Hematopoietic multipotent progenitor cell treated with erythropoietin and hydrocortisone succinate and interleukin-3 and kit ligand, for 6 days (in vitro differentiated cells): ENCODE results near the gene BARHL1.

Experiments used
- DNase-seq: peaks from one replicate; pipeline ENCODE4 v3.0.0-alpha.2; 2015

BARHL1 gene

DNA sequence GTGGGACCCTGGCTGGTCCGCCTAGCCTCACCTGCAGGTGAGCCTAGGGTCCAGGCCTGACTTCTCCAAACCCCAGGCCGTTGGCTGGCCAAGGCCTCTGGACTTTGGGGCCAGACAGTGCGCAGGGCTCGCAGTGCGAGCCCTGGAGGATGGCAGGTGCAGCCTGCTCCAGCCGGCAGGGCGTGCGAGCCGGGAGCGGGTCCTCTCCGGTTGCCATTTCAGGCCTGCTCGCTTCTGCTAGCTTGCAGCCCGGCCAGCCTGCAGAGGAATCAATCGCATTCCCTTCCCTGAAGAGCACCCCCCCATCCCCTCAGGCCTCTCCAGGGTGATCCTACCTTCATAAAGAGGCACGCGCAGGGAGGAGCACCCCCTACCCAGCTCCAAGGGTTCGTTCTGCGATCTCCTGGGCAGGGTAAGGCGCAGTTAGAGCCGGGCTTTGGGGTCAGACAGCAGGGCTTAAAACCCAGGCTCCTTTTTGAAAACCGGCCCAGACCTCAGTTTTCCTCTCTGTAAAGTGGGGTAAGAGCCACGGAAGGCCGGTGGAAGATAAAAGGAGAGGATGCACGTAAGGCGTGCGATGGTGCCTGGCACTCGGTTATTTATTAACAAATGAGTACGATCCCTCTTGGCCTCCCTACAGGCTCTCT lies 6.2 kb downstream of the BARHL1 start:
- no peak for DNase-seq

DNA sequence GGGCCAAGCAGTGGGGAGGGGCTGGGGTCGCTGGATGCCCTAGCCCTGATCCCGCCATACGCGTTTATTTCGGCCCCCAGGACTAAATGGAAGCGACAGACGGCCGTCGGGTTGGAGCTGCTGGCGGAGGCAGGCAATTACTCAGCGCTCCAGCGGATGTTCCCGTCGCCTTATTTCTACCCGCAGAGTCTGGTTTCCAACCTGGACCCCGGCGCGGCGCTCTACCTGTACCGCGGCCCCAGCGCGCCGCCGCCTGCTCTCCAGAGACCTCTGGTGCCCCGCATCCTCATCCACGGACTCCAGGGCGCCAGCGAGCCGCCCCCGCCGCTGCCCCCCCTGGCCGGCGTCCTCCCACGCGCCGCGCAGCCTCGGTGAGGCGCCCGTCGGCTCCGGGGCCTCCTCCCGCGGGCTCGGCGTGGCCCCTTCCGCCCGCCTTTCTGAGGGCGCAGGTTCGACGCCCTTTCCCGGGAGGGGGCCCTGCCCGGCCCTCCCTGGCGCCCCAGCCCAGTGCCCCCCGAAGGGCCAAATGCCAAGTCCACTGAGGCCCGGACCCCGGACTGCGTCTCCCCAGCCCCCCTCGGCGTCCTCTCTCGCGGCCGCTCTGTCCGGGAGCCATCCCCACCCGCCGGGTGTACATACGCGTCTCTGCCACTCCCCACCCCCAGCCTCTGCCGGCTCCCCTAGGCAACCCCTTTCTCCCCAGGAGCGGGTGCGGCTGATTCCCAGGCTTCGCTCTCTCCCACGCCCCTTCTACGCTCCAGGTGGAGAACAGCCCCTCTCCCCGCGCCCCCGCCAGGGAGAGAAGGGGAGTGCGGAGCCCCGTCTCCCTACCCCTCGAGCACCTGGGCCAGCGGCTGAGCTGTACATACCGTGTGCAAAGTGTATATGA lies 7.0 kb downstream of the BARHL1 start:
- DNase-seq = no peak

DNA sequence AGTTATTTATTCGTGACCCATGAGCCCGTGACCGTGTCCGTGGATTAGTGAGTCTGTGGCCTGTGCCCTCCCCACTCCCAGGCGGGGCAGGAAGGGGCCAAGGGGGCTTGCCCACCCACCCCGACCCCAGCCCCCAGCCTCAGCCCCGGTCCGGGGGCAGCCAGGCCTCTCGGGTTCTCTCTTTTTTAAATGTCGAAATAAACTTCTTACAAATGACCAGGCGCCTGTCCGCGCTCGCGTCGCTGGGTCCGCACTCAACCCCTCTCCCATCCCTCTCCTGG lies 7.6 kb downstream of the BARHL1 start:
- DNase-seq = no peak

DNA sequence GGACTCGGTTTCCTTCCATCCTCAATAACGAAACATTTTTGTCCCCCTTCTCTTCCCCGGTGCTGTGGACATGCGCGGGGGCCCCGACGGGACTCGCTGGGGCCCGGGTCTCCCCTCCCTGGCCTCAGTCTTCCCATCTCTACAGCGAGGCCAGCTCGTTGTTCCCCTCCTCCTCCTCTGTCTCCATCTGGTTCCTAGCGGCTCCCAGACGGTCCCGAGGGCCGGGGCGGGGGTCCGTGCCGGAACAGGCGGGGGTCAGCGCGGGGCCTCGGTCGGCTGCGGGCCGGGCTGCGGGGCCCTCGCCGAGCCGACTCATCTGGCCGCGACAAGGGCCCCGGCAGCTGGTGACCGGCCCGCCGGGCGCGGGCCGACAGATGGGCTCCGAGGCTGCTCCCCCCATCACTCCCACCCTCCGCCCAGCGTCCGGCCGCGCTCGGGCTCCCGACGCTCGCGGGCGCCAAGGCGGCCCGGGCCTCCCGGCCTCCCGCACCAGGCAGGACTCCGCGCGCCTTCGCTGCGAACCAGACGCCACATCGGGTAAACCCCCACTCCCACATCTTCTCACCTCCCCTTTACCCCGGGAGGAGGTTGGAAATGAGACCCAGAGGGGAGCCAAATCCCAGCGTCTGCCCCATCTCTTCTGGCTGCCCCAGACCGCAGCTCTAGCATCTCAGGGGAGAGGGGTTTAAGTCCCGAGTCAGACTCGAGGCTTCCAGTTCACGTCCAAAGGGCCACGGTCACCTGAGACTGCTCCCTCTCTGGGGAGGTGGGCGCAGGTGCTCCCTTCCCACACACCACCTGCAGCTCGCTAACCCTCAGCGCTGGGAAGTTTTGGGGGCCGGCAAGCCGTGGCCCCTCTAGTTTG lies 8.1 kb downstream of the BARHL1 start:
- no peak for DNase-seq

DNA sequence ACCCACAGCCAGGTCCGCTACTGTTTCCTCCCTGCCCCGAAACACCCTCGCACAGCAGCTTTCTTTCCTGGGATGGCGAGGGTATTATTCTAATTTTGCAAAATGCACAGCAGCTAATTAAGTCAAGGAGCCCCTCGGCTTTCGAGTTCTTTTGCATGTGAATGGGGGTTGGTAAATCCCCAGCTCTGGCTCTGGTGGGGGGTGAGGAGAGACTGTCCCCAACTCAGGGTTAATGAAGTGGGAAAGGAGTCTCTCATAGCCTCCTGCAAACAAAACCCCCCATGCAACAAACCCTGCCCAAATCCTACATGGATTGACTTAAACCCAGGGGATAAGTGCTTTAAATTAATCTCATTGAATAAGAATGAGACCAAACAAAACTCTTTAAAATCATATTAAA lies 8.8 kb downstream of the BARHL1 start:
- DNase-seq = no peak

DNA sequence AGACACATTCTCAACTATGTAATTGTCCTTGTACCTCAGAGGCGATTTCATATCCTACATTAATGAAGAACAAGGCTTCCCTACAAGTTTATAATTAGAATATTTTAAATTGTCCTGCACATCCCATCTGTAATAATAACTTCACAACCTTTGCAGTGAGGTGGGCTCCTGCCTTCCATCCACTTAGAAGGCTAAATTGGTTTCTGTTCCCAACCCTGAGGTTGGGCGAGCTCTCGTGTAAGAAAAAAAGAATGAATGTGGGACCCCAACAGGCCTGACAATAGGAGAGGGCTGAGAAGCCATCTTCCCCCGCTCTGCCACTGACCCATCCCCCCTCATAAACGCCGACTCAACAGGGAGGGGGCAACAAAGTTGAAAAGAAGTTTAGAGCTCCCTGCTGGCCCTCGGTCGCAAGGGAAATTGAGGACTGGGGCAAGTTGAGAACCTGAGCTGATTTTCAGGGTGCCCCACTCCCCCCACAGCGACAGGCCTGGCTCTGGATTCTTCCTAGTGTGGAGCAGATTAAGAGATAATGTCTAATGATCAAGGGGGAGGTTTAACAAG lies 9.4 kb downstream of the BARHL1 start:
- DNase-seq = no peak

DNA sequence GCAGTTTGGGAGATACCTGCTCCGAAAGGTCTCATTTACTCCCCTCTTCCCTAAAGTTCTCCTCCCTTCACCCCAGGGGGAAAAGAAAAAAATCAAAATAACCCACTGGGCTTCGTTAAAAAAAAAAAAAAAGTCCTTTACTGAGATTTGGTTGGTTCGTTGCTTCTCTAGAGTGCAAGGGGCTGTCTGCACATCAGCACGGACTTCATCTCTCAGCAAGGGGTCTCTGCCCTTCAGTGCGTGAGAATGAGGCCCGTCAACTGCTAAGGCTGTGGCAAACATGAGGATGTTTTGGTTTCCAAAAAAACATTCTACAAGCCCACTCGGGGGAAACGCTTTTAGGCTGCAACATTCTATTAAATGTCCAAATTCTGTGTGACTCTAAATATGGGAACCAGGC lies 10.0 kb downstream of the BARHL1 start:
- DNase-seq = no peak

DNA sequence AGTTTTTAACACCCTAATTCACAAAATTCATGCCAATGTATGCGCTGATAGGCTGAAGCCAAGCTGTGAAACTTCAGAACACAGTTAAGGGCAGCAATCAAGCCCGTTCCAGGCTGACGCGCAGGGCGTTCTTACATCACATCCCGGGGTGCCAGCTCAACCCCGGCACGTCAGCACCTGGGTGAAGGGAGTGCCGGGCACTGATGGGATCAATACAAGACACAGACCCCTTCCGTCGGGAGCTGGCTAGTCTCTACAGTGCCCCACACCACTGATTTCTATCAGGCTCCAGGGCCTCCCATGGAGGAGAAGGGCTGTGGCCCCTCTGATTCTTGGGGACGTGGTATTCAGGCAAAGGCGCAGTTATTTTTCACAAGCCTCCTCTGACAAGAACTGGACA lies 12.0 kb downstream of the BARHL1 start:
- DNase-seq = no peak

DNA sequence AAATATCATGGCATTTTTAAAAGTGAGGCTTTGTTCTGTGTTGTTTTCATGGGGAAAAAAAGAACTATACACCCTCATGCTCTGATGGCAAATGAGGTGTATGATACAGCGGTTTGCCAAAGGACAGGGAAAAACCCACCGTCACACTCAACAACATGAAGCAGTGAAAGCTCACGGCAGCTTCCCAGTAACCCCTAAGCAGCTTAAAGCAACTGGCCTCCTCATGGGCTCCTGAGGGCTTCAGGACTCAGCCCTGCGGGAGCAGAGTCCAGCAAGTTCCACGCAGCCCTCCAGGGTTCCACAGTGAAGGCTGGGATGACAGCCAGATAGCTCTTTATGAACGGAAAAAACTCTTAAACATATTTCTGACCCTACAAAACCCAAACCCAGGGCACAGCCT lies 12.9 kb downstream of the BARHL1 start:
- no peak for DNase-seq

DNA sequence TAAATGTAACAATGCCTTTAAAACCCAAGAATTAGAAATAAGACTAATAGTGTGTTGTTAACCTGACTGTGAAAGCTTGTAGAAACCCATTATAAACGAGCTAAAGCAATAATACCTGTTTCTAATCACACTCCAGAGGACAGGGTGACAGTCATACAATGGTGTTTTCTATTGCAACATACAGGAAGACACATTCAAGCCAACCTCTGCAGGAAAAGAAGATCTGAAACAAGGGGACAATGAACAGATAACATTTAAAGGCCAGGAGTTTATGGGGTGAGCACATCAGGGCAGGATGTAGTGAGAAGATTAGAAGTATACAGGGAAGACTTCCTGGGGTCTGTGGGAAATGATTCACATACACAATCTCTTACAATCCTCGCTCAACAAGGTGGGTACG lies 13.8 kb downstream of the BARHL1 start:
- no peak for DNase-seq

DNA sequence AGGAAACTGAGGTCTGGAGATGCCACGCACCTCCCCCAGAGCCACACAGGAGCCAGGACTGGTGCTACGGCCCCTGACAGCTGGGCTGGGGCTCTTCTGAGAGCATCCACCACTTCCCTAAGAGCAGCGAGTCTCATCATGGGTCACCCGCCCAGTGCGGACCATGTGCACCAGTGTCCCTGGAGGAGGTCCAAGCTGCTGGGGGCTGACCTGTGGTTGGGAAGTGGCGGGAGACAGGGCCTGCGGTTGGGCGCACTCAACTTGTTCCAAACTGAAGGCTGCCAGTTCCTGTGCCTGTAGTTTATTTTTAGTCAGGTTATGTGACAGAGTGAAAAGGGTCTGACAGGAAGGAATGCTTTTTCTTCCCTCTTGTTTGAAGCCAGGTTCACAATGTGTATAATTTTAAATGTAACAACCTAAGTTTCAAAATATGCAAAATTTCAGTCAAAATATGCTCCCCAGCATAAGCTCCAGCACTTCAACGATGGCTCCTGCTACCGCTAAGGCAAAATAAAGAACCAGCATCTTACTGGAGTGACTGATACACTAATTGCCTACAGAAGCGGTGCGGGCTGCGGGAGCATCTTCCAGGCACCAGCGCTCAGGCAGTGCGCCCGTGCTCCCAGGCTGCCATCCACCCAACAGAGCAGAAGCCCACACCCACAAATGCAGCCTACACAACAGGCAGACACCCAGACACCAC lies 14.8 kb downstream of the BARHL1 start:
- DNase-seq = no peak

DNA sequence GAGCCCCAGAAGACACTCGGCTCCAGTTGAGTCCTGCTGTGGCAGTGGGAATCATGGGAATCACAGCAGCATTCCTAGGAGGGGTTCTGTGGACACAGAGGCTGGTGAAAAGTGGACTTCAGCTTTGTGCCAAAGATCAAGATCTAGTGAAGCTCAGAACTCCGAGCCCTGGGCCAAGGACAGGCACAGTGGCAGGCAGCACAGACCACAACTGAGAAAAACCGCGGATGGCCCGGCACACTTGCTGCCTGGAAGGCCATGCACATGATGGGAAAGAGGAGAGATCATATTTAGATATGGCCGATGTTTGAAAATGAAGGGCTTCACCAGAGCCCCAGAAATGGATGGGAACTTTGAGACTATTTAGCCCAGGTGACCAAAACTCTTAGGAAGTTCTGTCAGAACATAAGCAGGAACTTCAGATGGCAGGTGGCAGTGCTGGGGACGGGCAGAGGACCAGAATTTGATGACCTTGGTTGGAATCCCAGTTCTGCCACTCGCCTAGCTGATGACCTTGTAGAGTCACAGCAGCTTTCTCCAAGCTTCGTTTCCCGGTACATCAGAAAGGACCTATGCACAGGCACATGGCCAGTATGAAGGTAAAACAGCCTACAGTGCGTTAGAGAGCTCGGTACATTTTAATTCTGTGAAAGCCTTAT lies 18.0 kb downstream of the BARHL1 start:
- no peak for DNase-seq

DNA sequence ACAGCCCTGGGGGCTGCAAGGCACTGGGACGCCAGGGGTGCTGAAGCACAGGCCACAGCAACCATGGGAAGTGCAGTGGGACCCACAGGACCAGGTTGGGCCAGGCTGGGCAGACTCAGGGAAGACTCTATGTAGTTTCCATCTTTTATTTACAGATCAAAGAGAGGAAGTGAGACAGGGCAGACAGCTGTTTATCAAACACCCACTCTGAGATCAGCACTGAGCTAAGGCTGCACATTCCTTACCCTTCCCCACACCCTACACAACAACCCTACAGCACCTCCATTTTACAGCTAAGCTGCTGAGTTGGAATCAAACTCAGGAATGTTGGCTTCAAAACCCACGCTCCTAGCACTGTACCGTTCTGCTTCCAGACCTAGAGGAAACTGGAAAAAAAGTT lies 19.8 kb downstream of the BARHL1 start:
- DNase-seq = no peak

DNA sequence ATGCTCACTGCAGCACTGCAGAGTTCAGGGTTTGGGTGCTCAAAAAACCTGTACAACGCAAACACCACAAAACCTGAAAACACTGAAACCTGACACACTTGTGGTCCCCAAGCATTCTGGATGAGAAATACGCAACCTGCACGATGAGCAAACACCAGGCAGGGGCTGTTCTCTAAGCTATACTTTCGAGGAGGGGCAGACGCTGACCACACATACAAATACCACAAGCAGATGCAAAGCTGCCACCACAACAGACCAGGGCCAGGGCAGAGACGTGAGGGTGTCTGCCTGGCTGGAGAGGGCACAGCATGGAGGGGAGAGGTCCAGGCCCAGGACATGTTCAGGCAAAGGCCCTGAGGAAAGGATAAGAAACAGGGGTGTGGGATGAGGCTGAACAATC lies 23.0 kb downstream of the BARHL1 start:
- DNase-seq = no peak

DNA sequence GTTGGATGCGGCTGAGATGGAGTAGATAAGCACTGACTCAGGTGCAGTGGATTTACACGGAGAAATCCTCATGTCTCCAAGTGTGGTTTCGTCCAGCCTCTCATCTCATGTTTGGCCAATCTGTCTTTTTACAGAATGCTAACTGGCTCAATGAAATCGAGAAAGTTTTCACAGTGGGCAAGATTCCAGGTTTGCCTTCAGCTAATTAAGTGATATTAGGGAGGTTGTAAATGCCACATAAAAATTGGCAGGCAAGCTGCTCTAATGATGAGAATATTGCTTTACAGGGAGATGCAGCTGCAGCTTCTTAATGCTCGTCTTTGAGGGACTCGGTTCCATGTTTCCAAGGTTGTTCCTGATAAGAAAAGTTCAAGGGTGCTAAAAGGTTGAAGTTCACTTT lies 23.7 kb downstream of the BARHL1 start:
- DNase-seq = no peak

DNA sequence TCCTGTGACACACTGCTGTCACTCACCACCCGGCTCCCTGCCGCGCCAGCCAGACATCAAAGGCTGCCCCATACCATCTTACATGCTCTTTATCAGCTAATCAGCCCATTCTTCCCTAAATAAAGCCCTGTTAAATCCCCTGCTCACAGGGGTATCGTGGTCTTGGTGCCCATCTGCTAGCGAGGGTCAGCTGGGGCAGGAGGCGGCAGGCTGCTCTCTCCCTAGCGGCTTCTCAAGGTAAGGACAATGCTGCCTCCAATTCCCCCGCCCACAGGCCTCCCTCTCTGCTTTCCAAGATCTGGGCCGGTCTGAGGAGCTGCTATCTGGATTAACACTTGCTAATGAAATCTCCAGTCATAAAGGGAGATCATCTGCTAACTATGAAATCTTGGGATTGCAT lies 26.8 kb downstream of the BARHL1 start:
- DNase-seq = no peak

DNA sequence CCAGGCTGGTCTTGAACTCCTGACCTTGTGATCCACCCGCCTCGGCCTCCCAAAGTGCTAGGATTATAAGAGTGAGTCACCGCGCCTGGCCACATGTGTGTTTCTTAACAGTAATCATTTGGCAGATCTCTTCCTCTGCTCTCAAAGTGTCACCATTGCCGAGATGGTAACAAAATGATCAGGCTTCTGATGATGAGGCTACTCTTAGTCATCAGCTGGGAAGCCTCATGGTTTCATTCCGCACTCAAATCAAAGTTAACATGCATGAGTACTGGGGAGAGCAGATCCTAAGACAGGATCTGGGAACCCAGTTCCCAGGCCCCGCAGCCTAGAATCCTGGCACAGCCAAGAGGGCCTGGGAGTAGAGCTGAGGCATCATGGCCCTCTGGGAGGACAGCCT lies 27.4 kb downstream of the BARHL1 start:
- DNase-seq = no peak

DNA sequence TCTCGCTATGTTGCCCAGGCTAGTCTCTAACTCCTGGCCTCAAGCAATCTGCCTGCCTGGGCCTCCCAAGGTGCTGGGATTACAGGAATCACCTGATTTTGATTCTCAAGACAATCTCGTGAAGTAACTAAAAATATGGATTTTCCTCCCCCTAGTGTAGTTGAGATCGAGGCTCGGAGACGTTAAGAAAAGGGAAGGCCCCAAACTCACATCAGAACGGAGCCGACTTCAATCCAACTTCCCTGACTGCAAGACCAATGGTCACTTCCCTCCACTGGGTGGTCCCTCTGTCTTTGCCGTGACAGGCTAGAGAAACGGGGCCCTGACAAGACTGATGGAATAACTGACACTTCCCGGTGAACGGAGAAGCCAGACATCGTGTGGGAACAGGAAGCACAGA lies 28.3 kb downstream of the BARHL1 start:
- DNase-seq = no peak

DNA sequence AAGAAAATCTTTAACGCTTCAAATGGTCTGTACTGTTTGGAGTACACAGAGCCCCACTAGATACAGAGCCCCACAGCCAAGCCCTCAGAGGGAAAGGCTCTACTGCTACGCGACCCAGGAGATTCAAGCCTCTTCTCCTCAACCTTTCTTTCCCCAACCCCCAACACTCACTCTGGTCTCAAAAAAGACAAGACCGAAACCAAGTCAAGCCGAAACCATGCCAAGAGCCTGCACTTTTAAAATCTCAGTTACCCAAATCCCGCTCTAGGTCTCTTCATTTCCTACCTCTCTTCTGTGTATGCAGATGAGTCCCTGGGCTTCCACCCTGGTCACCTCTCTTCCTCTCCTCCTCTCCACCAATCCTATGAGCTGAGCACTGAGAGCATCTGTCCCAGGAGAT lies 31.9 kb downstream of the BARHL1 start:
- no peak for DNase-seq

DNA sequence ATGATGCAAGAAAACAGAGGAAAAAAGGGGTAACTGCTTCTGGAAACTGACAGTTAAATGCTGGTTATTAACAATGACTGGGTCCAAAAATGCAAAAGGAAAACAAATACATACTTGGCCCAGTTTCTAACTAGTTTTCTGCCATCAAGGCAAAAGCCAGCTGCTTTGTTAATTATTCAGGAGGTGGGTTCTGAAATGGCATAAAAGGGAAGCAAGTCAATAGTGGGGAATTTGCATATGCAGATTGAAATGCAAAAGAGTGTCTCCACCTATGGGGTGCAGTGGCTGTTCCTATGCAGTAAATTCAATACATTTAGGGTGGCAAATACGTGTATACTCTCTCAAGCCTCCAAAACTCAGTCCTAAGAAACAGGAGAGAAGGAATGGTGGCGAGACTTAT lies 33.4 kb downstream of the BARHL1 start:
- DNase-seq = no peak

DNA sequence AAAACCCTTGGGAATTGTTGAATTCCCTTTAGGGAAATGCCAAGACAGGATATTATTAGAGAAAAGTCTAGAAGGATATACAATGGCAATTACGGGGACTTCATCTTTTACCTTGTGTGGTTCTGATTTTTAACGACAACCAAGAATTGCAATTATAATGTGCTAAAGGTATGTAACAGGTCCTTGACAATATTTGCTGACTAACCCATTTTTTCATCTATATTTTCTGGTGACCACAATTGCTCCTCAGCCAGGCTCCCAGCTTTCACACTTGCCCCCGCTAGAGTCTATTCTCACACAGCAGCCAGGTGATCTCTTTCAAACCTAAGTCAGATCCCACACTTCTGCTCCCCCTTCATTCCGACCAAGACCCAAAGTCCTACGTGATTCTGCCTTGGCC lies 34.3 kb downstream of the BARHL1 start:
- DNase-seq = no peak

DNA sequence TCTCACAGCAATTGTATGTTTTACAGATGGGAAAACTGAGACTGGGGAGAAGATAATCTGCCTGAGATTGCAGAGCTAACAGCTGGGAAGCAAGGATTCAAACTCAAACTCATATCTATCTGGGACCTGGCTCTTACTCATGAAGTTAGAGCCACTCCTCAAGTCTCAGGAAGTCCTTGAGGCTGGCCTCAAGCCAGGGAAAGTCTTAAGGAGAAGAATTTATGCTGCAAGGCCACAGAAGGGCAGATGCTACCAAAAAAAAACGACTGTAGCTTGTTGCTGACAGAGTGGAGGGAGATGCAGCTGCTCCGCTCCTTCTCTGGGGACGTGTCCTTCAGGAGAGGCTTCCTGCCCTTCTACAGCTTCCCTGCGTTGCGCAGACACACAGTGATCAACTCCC lies 39.8 kb downstream of the BARHL1 start:
- peak; percentile 15 for DNase-seq
